Stimulated activated CD4-positive, alpha-beta T cell treated with anti-CD3 and anti-CD28 coated beads, Interleukin-4, amount 100 ng/mL, for 48 hours (primary cell): ENCODE measurements around the gene BNC2.

Experiments
- DNase-seq, 2 donors: peaks; one replicate each; pipeline ENCODE4 v3.0.0-alpha.2; 2020; ENCODE audit warnings: low read depth in 2 of 2

The BNC2 gene

DNA sequence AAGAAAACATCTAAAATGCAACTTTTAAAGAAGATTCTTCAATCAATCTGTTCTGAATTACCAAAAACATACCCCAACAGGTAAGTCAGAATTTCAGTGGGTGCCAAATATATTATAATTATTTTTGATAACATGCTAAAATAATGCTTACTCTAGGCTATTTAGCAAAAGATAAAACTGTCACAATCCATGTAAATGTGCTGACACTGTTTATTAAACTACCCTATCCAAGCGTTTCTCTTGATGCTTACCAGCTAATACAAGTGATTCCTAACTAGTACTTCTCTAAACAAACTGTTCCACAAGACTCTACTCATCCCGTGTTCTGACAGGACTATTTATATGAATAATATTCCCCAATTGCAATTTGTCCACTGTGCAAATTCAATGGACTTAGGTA is 236.7 kb downstream of the BNC2 start:
- no peak for DNase-seq

GRCh38 chr9:16628413-16628812 is 242.1 kb downstream of the BNC2 start:
- DNase-seq: no peak

- DNase-seq: no peak
Measured at GRCh38 chr9:16627967-16628366, 242.5 kb downstream of the BNC2 start.

- no peak for DNase-seq
Measured at GRCh38 chr9:16627521-16627920, 242.9 kb downstream of the BNC2 start.

- no peak for DNase-seq
Measured at GRCh38 chr9:16626577-16627130, 243.8 kb downstream of the BNC2 start.

- DNase-seq: no peak
Measured at GRCh38 chr9:16625811-16626210, 244.7 kb downstream of the BNC2 start.

DNA sequence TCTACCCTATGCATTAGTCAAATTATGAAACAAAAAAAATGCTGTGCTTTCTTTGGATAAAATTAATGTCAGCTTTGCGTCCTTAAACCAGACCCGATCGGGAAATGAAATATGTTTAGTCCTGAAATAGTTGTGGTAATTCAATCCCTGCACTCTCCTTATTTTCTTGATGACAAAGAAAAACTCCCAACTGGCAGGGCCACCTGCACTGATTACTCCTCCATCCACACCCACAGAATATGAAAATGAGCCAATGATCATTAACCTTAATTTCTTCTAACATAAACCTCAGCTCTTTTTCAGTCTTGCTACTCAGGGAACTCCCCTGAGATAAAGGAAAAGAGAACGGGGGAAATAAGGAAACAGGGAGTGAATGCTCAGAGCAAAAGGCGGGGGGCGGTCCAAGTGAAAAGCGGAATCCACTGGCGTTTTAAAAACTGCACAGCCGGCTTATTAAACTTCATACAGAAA is 245.3 kb downstream of the BNC2 start:
- no peak for DNase-seq

- no peak for DNase-seq
Measured at GRCh38 chr9:16624744-16625117, 245.7 kb downstream of the BNC2 start.

DNA sequence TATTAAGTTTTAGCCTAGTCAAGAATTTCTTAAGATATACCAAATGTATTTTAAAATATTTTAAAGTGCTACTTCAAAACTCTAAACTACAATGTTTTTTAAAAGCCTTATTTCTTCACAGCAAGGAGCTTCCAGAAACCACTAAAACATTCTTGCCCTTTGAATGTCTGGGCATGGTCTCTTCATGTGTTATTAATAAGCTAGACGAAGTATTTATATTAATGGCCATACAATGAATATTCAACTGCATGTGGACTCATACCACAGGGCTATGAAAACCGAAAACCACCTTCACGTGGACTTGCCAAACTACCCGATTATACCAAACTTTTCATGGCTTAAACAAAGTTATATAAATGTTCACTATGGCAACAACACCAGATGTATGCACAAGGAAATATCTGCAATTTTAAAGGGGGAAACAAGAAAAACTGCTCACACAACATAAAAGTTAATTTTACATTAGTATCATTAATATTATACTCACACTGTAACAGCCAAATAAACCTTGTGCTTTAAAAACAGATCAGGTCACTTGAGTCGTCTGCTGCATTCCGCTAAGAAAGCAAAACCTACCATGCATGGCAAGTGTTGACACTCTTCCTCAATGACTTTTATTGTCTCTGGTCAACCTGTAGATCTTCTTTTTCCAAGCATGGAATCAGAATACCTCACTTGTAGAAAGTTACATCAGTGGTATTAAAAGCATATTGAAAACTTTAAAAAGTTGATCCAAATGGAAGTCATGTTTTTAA is 246.3 kb downstream of the BNC2 start:
- DNase-seq: no peak

- DNase-seq: no peak
Measured at GRCh38 chr9:16622541-16622940, 247.9 kb downstream of the BNC2 start.

- no peak for DNase-seq
Measured at GRCh38 chr9:16619914-16620520, 250.5 kb downstream of the BNC2 start.

- DNase-seq: no peak
Measured at GRCh38 chr9:16619402-16619801, 251.1 kb downstream of the BNC2 start.

DNA sequence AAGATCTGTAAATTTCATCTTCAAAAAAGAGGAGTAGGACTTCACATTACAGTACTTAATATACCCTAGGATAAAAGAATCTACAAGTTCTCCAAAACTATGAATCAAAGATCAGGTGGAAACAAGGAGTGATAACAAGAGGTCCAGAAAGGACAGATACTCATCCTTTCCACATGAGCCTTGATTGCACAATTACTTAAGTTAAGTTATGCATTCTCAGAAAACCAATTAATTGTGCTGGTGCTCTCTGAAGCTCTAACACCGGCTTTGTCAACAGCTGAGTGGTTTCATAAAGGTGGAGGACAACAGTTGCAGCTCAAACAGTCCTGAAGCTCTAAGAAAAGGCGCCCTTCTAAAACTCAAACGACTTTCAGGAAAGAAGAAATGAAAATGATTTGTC is 251.9 kb downstream of the BNC2 start:
- DNase-seq: no peak

DNA sequence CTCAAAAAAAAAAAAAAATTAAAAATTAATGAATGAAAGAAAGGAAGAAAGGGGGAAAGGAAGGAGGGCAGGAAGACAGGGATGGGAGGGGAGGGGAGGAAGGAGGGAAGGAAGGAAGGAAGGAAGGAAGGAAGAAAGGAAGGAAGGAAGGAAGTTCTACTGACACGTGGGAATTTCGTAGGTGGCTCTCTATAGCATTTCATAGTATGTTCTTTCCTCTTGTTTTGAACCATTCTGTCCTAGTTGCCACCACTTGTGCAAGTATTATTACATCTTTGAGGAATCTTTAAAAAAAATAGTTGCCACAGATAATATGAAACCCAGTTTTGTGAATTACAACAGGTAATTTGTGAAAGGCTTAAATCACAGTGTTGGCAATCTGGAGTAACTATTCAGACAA is 253.8 kb downstream of the BNC2 start:
- DNase-seq: no peak

DNA sequence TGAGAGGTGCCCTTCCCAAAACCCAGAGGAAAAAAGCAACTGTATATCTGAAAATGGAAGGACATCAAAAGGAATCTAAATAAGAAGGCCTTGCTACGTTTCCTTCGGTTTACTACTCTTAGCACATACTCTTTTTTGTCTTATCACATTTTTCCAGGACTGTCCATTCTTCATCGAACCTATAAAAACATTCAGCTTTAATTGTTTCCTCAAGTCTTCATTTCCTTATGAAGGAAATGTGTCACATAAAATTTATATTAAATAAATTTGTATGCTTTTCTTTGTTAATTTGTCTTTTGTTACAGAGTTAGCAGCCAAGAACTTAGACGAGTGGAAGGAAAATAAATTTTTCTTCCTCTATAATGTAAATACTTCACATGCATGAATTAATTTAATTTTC is 255.0 kb downstream of the BNC2 start:
- no peak for DNase-seq

DNA sequence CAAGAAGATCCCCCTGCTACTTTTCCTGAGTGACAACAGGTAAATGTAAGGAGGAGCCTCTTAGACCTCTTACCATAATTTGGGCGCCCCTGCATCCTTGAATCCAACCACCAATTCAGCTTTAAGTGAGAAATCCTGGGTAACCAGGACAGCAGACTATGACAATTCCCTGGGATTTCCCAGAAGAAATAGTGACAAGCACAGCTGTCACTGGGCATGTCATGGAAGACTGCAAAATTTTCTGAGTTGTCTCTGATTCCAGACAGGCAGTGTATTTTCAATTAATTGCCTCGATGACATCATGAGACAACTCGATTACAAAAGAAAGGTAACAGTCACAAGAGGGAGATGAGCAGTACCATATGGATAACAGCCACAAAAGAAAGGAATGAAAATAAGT is 256.9 kb downstream of the BNC2 start:
- no peak for DNase-seq

- DNase-seq: no peak
Measured at GRCh38 chr9:16613051-16613450, 257.4 kb downstream of the BNC2 start.

DNA sequence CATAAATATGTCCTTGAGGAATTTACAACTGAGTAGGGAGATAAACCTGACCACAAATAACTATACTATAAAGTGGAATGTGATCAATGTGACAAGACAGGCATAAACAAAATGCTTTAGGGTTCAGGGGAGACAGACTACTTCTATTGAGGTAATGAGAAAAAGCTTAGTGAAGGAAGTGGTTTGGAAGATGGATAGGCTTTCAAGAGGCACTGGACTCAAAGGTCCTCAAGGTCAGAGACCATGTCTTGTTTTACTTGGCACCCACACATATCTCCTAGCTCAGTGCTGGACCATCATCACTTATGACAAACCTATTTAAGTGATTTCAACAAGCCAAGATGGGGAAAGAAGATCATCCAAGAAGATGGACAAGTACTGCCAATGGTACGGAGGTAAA is 257.8 kb downstream of the BNC2 start:
- DNase-seq: no peak

- DNase-seq: no peak
Measured at GRCh38 chr9:16611983-16612382, 258.5 kb downstream of the BNC2 start.

GRCh38 chr9:16611001-16611400 is 259.5 kb downstream of the BNC2 start:
- no peak for DNase-seq

DNA sequence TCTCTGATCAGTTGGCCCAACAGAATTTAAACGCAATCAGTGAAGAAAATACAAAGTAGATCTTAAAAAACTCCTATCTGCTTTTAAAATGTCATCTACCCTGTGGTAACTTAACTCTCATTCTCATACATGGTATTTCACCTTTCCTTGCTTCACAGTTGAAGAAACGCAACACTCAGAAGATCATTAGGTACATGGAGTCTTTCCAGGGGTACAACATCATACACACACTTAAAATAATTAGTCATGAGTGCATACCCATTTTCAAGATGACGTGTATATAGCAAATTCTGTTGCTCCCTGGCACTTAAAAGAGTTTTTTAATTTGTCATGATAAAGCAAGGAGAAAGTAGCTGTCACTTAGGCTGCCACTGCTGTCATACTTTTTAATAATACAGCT is 259.9 kb downstream of the BNC2 start:
- DNase-seq: no peak

DNA sequence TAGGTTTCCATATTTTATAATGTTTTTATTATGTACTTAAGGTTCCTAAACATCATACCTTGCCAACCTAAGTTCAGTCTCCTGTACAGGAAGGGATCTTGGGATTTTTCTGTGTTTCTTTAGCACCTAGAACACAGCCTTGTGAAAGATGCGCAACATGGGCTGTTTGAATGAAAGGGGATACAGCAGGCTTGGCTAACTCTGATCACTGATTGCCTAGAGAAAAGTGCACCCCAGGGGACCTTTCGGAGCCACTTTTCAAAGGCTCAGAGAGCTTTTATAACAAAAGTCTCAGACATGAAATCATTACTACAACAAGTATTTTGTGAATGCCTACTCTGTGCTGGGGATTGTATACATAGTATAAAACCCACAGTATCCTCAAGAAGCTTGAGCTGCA is 261.6 kb downstream of the BNC2 start:
- DNase-seq: no peak

GRCh38 chr9:16602494-16602893 is 268.0 kb downstream of the BNC2 start:
- no peak for DNase-seq
